ENCODE measurements around the gene KLHL28.
"Not testable (repeated sequence)": the region's sequence is repeated elsewhere in the genome, so short reads cannot be mapped to it uniquely, and the experiment has no call there.

Gene KLHL28

GRCh38 chr14:44895716-44896115 is 66.0 kb downstream of the KLHL28 start:
- no CpG with 5 or more reads among the region's 2 CpGs for WGBS (ENCODE audit: extremely low coverage, insufficient coverage, low lambda C conversion rate)
- Histone ChIP-seq H3K27ac (ENCODE audit: low read depth, low read length) (no peak overlapping the region), H4K5ac (ENCODE audit: low read length) (no peak overlapping the region), H3K36me3 (ENCODE audit: control insufficient read depth, insufficient read depth, low read length) (no peaks in the 10 kb centered on the region), H3K23ac (ENCODE audit: low read length) (no peak overlapping the region), H3K56ac (ENCODE audit: low read length) (no peak overlapping the region), H3K79me1 (ENCODE audit: low read length) (no peaks in the 10 kb centered on the region), H3K4me1 (ENCODE audit: control insufficient read depth, low read depth, low read length) (no peaks in the 10 kb centered on the region), H3K4me2 (ENCODE audit: low read length) (no peak overlapping the region), H3K79me2 (ENCODE audit: control insufficient read depth, insufficient read depth, low read length) (no peaks in the 10 kb centered on the region), H3K9ac (ENCODE audit: low read length) (no peak overlapping the region), H2BK120ac (ENCODE audit: low read depth, low read length) (no peak overlapping the region), H2BK15ac (replicated peaks; ENCODE audit: low read depth) (no peak overlapping the region), H4K8ac (ENCODE audit: low read depth, low read length) (no peak overlapping the region), H3K4me3 (ENCODE audit: low read length) (no peak overlapping the region), H2AK5ac (ENCODE audit: low read length) (no peak overlapping the region), H3K18ac (ENCODE audit: low read length) (no peak overlapping the region), H3K4ac (ENCODE audit: low read depth, low read length) (no peak overlapping the region), H3K27me3 (ENCODE audit: insufficient read depth, low read length, poor library complexity) (no peaks in the 10 kb centered on the region), H2BK5ac (ENCODE audit: low read length) (no peak overlapping the region)
- peak; percentile 17 for DNase-seq

DNA sequence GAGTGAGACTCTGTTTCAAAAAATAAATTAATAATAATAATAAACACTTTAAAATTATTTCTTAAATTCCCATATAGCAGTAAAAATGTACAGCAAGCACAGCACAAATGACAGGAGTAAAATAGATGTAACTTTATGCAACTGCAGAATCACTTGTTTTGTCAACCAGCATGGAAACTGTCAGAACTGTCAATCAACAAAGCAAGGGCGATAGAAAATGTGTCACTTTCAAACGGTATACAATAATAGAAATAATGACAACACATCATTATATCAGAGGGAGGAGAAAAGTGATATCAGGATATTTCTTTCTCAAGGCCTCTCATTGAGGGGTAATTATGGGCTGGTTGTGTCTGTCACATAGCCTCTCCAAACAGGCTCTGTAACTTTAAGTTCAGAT is 68.2 kb downstream of the KLHL28 start:
- no CpG with 5 or more reads among the region's 2 CpGs for WGBS (ENCODE audit: extremely low coverage, insufficient coverage, low lambda C conversion rate)
- H3K79me1 ChIP-seq (ENCODE audit: low read length) = no peaks in the 10 kb centered on the region
- no peak overlapping the region for H3K56ac ChIP-seq (ENCODE audit: low read length)
- no peak overlapping the region for H3K4me2 ChIP-seq (ENCODE audit: low read length)
- no peaks in the 10 kb centered on the region for H3K36me3 ChIP-seq (ENCODE audit: control insufficient read depth, insufficient read depth, low read length)
- no peak overlapping the region for H3K4me3 ChIP-seq (ENCODE audit: low read length)
- H3K4me1 ChIP-seq (ENCODE audit: control insufficient read depth, low read depth, low read length) = no peaks in the 10 kb centered on the region
- DNase-seq = no peak
- H3K18ac ChIP-seq (ENCODE audit: low read length) = no peak overlapping the region
- no peaks in the 10 kb centered on the region for H3K79me2 ChIP-seq (ENCODE audit: control insufficient read depth, insufficient read depth, low read length)
- H3K27ac ChIP-seq (ENCODE audit: low read depth, low read length) = no peak overlapping the region
- H2BK15ac ChIP-seq (replicated peaks; ENCODE audit: low read depth) = no peak overlapping the region
- H4K5ac ChIP-seq (ENCODE audit: low read length) = no peak overlapping the region
- no peak overlapping the region for H2BK120ac ChIP-seq (ENCODE audit: low read depth, low read length)
- H3K9ac ChIP-seq (ENCODE audit: low read length) = no peak overlapping the region
- H3K23ac ChIP-seq (ENCODE audit: low read length) = no peak overlapping the region
- no peak overlapping the region for H2BK5ac ChIP-seq (ENCODE audit: low read length)
- no peak overlapping the region for H3K4ac ChIP-seq (ENCODE audit: low read depth, low read length)
- no peak overlapping the region for H2AK5ac ChIP-seq (ENCODE audit: low read length)
- no peak overlapping the region for H4K8ac ChIP-seq (ENCODE audit: low read depth, low read length)
- H3K27me3 ChIP-seq (ENCODE audit: insufficient read depth, low read length, poor library complexity) = no peaks in the 10 kb centered on the region

- WGBS (ENCODE audit: extremely low coverage, insufficient coverage, low lambda C conversion rate) = no CpG with 5 or more reads among the region's 3 CpGs
- not testable (repeated sequence) for H3K79me1 ChIP-seq (ENCODE audit: low read length)
Measured at GRCh38 chr14:44891726-44892372, 69.9 kb downstream of the KLHL28 start.

DNA sequence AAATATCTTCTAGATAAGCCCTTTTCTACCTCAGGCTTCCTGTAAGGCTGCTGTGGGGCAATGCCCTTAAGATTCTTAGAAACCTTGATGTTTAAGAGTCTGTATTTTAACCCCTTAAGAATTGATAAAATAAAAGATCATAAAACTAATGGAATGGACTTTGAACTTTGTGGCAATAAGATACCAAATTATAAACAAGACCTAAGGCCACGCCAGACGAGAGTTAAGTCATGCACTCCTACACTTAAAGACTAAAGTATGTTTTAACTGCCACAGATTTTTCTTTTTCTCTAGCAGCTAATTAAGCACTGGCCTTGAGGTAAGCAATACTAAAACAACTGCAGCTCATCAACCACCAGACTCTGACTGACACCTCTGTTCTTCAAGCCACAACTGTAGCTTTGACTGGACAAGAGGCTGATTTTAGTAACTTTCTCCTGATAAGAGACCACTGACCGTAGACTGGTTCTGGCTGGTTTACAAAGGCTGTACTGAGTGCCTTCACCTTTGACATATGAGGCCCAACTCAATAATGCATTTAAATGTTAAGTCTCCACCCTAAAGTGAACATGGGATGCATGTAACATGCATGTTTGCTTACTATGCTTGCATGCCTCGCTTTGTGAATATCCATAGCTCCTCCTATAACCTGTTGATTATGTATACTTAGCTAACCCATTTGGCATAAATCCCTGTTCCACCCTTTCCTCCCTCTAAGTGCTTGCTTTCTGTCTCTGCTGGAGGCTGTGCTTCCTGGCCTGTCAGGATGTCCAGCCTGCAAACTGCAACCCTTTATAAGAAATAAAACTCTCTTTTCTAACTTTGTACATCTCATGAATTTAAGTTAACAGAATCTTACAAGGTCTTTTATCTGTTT is 71.9 kb downstream of the KLHL28 start:
- no peak for DNase-seq
- H3K9ac ChIP-seq (ENCODE audit: low read length) = no peak overlapping the region
- H3K18ac ChIP-seq (ENCODE audit: low read length) = no peak overlapping the region
- H3K27ac ChIP-seq (ENCODE audit: low read depth, low read length) = no peak overlapping the region
- no peak overlapping the region for H3K4ac ChIP-seq (ENCODE audit: low read depth, low read length)
- H2BK120ac ChIP-seq (ENCODE audit: low read depth, low read length) = no peak overlapping the region
- H3K79me1 ChIP-seq (ENCODE audit: low read length) = no peaks in the 10 kb centered on the region
- H3K4me1 ChIP-seq (ENCODE audit: control insufficient read depth, low read depth, low read length) = no peaks in the 10 kb centered on the region
- no peak overlapping the region for H4K8ac ChIP-seq (ENCODE audit: low read depth, low read length)
- no peak overlapping the region for H3K4me2 ChIP-seq (ENCODE audit: low read length)
- no peaks in the 10 kb centered on the region for H3K79me2 ChIP-seq (ENCODE audit: control insufficient read depth, insufficient read depth, low read length)
- no peak overlapping the region for H2AK5ac ChIP-seq (ENCODE audit: low read length)
- no peak overlapping the region for H3K4me3 ChIP-seq (ENCODE audit: low read length)
- no peak overlapping the region for H3K23ac ChIP-seq (ENCODE audit: low read length)
- no CpG with 5 or more reads among the region's 4 CpGs for WGBS (ENCODE audit: extremely low coverage, insufficient coverage, low lambda C conversion rate)
- no peaks in the 10 kb centered on the region for H3K27me3 ChIP-seq (ENCODE audit: insufficient read depth, low read length, poor library complexity)
- no peak overlapping the region for H3K56ac ChIP-seq (ENCODE audit: low read length)
- no peak overlapping the region for H2BK15ac ChIP-seq (replicated peaks; ENCODE audit: low read depth)
- no peaks in the 10 kb centered on the region for H3K36me3 ChIP-seq (ENCODE audit: control insufficient read depth, insufficient read depth, low read length)
- H2BK5ac ChIP-seq (ENCODE audit: low read length) = no peak overlapping the region
- no peak overlapping the region for H4K5ac ChIP-seq (ENCODE audit: low read length)

More at GRCh38 chr14:44891726-44892372, 69.9 kb downstream of the KLHL28 start:
- not testable (repeated sequence) for H3K79me2 ChIP-seq (ENCODE audit: control insufficient read depth, insufficient read depth, low read length); H3K56ac ChIP-seq (ENCODE audit: low read length); H3K4me1 ChIP-seq (ENCODE audit: control insufficient read depth, low read depth, low read length); H2BK15ac ChIP-seq (replicated peaks; ENCODE audit: low read depth); H4K8ac ChIP-seq (ENCODE audit: low read depth, low read length); H3K4me2 ChIP-seq (ENCODE audit: low read length); H2BK120ac ChIP-seq (ENCODE audit: low read depth, low read length); H2AK5ac ChIP-seq (ENCODE audit: low read length); H3K36me3 ChIP-seq (ENCODE audit: control insufficient read depth, insufficient read depth, low read length); H3K27ac ChIP-seq (ENCODE audit: low read depth, low read length); H3K4ac ChIP-seq (ENCODE audit: low read depth, low read length); H2BK5ac ChIP-seq (ENCODE audit: low read length); H3K4me3 ChIP-seq (ENCODE audit: low read length); H4K5ac ChIP-seq (ENCODE audit: low read length); DNase-seq; H3K18ac ChIP-seq (ENCODE audit: low read length); H3K23ac ChIP-seq (ENCODE audit: low read length); H3K9ac ChIP-seq (ENCODE audit: low read length); H3K27me3 ChIP-seq (ENCODE audit: insufficient read depth, low read length, poor library complexity)

DNA sequence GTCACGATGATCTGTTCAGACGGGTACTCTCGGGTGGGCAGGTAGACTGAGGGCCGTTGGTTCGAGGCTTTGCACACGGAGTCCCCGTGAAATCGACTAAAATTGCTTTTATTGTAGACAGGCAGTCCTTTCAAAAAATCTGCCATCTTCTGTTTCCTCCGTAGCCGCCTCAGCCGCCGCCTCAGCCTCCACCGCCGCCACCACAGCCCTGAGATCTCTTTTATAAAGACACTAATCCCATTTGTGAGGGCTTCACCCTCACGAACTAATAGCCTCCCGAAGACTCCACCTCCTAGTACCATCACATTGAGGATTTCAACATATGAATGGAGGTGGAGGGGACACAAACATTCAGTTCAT is 74.2 kb downstream of the KLHL28 start:
- Histone ChIP-seq H3K4ac (ENCODE audit: low read depth, low read length) (no peak overlapping the region), H3K4me1 (ENCODE audit: control insufficient read depth, low read depth, low read length) (no peaks in the 10 kb centered on the region), H3K27ac (ENCODE audit: low read depth, low read length) (no peak overlapping the region), H2BK120ac (ENCODE audit: low read depth, low read length) (no peak overlapping the region), H3K23ac (ENCODE audit: low read length) (no peak overlapping the region), H3K79me2 (ENCODE audit: control insufficient read depth, insufficient read depth, low read length) (no peaks in the 10 kb centered on the region), H3K4me2 (ENCODE audit: low read length) (no peak overlapping the region), H3K56ac (ENCODE audit: low read length) (no peak overlapping the region), H3K79me1 (ENCODE audit: low read length) (no peaks in the 10 kb centered on the region), H2BK15ac (replicated peaks; ENCODE audit: low read depth) (no peak overlapping the region), H4K5ac (ENCODE audit: low read length) (no peak overlapping the region), H2AK5ac (ENCODE audit: low read length) (no peak overlapping the region), H3K27me3 (ENCODE audit: insufficient read depth, low read length, poor library complexity) (no peaks in the 10 kb centered on the region), H3K4me3 (ENCODE audit: low read length) (no peak overlapping the region), H3K9ac (ENCODE audit: low read length) (no peak overlapping the region), H4K8ac (ENCODE audit: low read depth, low read length) (no peak overlapping the region), H2BK5ac (ENCODE audit: low read length) (no peak overlapping the region), H3K18ac (ENCODE audit: low read length) (no peak overlapping the region), H3K36me3 (ENCODE audit: control insufficient read depth, insufficient read depth, low read length) (no peaks in the 10 kb centered on the region)
- no CpG with 5 or more reads among the region's 16 CpGs for WGBS (ENCODE audit: extremely low coverage, insufficient coverage, low lambda C conversion rate)
- no peak for DNase-seq

Measured in mesendoderm (in vitro differentiated cells).